Neural crest cell (in vitro differentiated cells): ENCODE measurements around the gene ACACA. TPM values are rescaled to one million over a fixed set of nuclear protein-coding genes. Genes with fewer than 3 reads are reported as not detected.

ENCODE experiments used
- DNase-seq: peaks from one replicate; pipeline ENCODE4 v3.0.0; 2021; ENCODE audit warnings: low read depth, mixed read lengths, low spot score
- H3K27ac Mint-ChIP-seq: one replicate; pipeline ENCODE4 v1.8.0; 2021; ENCODE audit warnings: mild to moderate bottlenecking, mixed read lengths; ENCODE audit not compliant: unreplicated experiment
- H3K27me3 Mint-ChIP-seq: 2 replicates; pipeline ENCODE4 v1.8.0; 2021; ENCODE audit warnings: low read depth, mild to moderate bottlenecking, mixed read lengths
- H3K36me3 Mint-ChIP-seq: 2 replicates; pipeline ENCODE4 v1.8.0; 2021; ENCODE audit warnings: low read depth, mild to moderate bottlenecking, mixed read lengths
- H3K4me1 Mint-ChIP-seq: 2 replicates; pipeline ENCODE4 v1.8.0; 2021; ENCODE audit warnings: mixed read lengths
- H3K4me3 Mint-ChIP-seq: one replicate; pipeline ENCODE4 v1.8.0; 2021; ENCODE audit warnings: mild to moderate bottlenecking, mixed read lengths
- H3K9me3 Mint-ChIP-seq: 2 replicates; pipeline ENCODE4 v1.8.0; 2021; ENCODE audit warnings: mixed read lengths
- CTCF ChIP-seq: fragments of 200-600 bp; sonication (generic); conservative IDR thresholded peaks from 2 replicates; pipeline ENCODE4 v1.5.0; 2021; ENCODE audit warnings: antibody characterized with exemption, mild to moderate bottlenecking
- total RNA-seq: library from RNA; stranded (reverse); gene quantifications from 2 replicates; pipeline ENCODE4 v1.2.1, GENCODE V29; 2021

ACACA gene
- total RNA-seq, 1 donor from 2014 or later, result 211 TPM

GRCh38 chr17:37101306-37101705 is 305.3 kb downstream of the ACACA start:
- Mint-ChIP-seq H3K27me3 (no peaks in the 10 kb centered on the region), H3K36me3 (peaks cover 15% of the 10 kb centered on the region), H3K9me3 (no peaks in the 10 kb centered on the region), H3K4me1 (peaks cover 4% of the 10 kb centered on the region), H3K27ac (no peak overlapping the region), H3K4me3 (no peak overlapping the region)
- DNase-seq, result no peak
- no peak for TF ChIP-seq CTCF

- H3K4me3 Mint-ChIP-seq, result no peak overlapping the region
- peaks cover 5% of the 10 kb centered on the region for H3K4me1 Mint-ChIP-seq
- H3K27me3 Mint-ChIP-seq, result no peaks in the 10 kb centered on the region
- peaks cover 22% of the 10 kb centered on the region for H3K36me3 Mint-ChIP-seq
- no peaks in the 10 kb centered on the region for H3K9me3 Mint-ChIP-seq
- DNase-seq, result no peak
- no peak for TF ChIP-seq CTCF
- H3K27ac Mint-ChIP-seq, result peak overlapping the region; percentile 86
Observed at GRCh38 chr17:37100231-37100630, 306.4 kb downstream of the ACACA start.

- Mint-ChIP-seq H3K4me1 (peaks cover 16% of the 10 kb centered on the region), H3K4me3 (no peak overlapping the region), H3K9me3 (no peaks in the 10 kb centered on the region), H3K27me3 (no peaks in the 10 kb centered on the region), H3K36me3 (peaks cover 29% of the 10 kb centered on the region), H3K27ac (no peak overlapping the region)
- TF ChIP-seq CTCF, result no peak
- DNase-seq, result no peak
Observed at GRCh38 chr17:37098910-37099664, 307.5 kb downstream of the ACACA start.

- DNase-seq, result no peak
- TF ChIP-seq CTCF, result no peak
- H3K4me1 Mint-ChIP-seq, result peaks cover 21% of the 10 kb centered on the region
- H3K36me3 Mint-ChIP-seq, result peaks cover 32% of the 10 kb centered on the region
- no peak overlapping the region for H3K4me3 Mint-ChIP-seq
- H3K27me3 Mint-ChIP-seq, result no peaks in the 10 kb centered on the region
- no peaks in the 10 kb centered on the region for H3K9me3 Mint-ChIP-seq
- peak overlapping the region; percentile 36 for H3K27ac Mint-ChIP-seq
Observed at GRCh38 chr17:37098152-37098551, 308.5 kb downstream of the ACACA start.

- no peak for DNase-seq
- no peak overlapping the region for H3K27ac Mint-ChIP-seq
- peaks cover 24% of the 10 kb centered on the region for H3K4me1 Mint-ChIP-seq
- no peak overlapping the region for H3K4me3 Mint-ChIP-seq
- TF ChIP-seq CTCF, result no peak
- peaks cover 34% of the 10 kb centered on the region for H3K36me3 Mint-ChIP-seq
- H3K27me3 Mint-ChIP-seq, result no peaks in the 10 kb centered on the region
- H3K9me3 Mint-ChIP-seq, result no peaks in the 10 kb centered on the region
Observed at GRCh38 chr17:37097154-37097553, 309.5 kb downstream of the ACACA start.
